ENCODE data around the gene RAB3D.

RAB3D gene

GRCh38 chr19:11380653-11381537, 41.4 kb upstream of the RAB3D start (continued):
- TF ChIP-seq GLI2 (tag by site-specific recombination; IDR thresholded peaks at IDR 0.05; ENCODE audit: borderline replicate concordance, low read depth) = no peak
- TF ChIP-seq, protein P1, sequence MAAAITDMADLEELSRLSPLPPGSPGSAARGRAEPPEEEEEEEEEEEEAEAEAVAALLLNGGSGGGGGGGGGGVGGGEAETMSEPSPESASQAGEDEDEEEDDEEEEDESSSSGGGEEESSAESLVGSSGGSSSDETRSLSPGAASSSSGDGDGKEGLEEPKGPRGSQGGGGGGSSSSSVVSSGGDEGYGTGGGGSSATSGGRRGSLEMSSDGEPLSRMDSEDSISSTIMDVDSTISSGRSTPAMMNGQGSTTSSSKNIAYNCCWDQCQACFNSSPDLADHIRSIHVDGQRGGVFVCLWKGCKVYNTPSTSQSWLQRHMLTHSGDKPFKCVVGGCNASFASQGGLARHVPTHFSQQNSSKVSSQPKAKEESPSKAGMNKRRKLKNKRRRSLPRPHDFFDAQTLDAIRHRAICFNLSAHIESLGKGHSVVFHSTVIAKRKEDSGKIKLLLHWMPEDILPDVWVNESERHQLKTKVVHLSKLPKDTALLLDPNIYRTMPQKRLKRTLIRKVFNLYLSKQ (tag by site-specific recombination; IDR thresholded peaks at IDR 0.05; ENCODE audit: borderline replicate concordance) = no peak
- no peak for TF ChIP-seq ZNF423 (tag by site-specific recombination; IDR thresholded peaks at IDR 0.05)
- no peak for TF ChIP-seq ZNF670 (tag by site-specific recombination; IDR thresholded peaks at IDR 0.05; ENCODE audit: low read depth)
- TF ChIP-seq GLI4 (tag by site-specific recombination; IDR thresholded peaks at IDR 0.05) = no peak; the same call in 1 of the 2 replicates
- no peak for TF ChIP-seq ZNF626 (tag by site-specific recombination; IDR thresholded peaks at IDR 0.05)
- TF ChIP-seq ZNF114 (tag by site-specific recombination; IDR thresholded peaks at IDR 0.05) = no peak
- TF ChIP-seq ZNF280C (tag by site-specific recombination; IDR thresholded peaks at IDR 0.05) = no peak
- peak; percentile 54; the same call in 1 of the 2 replicates for TF ChIP-seq ZBTB6 (tag by site-specific recombination; IDR thresholded peaks at IDR 0.05)
- TF ChIP-seq, protein P2, sequence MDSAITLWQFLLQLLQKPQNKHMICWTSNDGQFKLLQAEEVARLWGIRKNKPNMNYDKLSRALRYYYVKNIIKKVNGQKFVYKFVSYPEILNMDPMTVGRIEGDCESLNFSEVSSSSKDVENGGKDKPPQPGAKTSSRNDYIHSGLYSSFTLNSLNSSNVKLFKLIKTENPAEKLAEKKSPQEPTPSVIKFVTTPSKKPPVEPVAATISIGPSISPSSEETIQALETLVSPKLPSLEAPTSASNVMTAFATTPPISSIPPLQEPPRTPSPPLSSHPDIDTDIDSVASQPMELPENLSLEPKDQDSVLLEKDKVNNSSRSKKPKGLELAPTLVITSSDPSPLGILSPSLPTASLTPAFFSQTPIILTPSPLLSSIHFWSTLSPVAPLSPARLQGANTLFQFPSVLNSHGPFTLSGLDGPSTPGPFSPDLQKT (IDR thresholded peaks at IDR 0.05; ENCODE audit: borderline replicate concordance, low read depth, low read length) = no peak
- no peak for TF ChIP-seq IKZF3 (tag by site-specific recombination; IDR thresholded peaks at IDR 0.05)
- TF ChIP-seq ZNF558 (tag by site-specific recombination; IDR thresholded peaks at IDR 0.05) = no peak
- TF ChIP-seq SP3 (tag by site-specific recombination; IDR thresholded peaks at IDR 0.05) = peak; percentile 85
- no peak for TF ChIP-seq ZNF530 (tag by site-specific recombination; IDR thresholded peaks at IDR 0.05; ENCODE audit: low read depth)
- TF ChIP-seq ZNF292 (tag by site-specific recombination; IDR thresholded peaks at IDR 0.05; ENCODE audit: borderline replicate concordance, low read depth) = no peak
- TF ChIP-seq, protein P3, sequence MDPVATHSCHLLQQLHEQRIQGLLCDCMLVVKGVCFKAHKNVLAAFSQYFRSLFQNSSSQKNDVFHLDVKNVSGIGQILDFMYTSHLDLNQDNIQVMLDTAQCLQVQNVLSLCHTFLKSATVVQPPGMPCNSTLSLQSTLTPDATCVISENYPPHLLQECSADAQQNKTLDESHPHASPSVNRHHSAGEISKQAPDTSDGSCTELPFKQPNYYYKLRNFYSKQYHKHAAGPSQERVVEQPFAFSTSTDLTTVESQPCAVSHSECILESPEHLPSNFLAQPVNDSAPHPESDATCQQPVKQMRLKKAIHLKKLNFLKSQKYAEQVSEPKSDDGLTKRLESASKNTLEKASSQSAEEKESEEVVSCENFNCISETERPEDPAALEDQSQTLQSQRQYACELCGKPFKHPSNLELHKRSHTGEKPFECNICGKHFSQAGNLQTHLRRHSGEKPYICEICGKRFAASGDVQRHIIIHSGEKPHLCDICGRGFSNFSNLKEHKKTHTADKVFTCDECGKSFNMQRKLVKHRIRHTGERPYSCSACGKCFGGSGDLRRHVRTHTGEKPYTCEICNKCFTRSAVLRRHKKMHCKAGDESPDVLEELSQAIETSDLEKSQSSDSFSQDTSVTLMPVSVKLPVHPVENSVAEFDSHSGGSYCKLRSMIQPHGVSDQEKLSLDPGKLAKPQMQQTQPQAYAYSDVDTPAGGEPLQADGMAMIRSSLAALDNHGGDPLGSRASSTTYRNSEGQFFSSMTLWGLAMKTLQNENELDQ (tag by site-specific recombination; IDR thresholded peaks at IDR 0.05; ENCODE audit: low read depth) = no peak
- no peak for TF ChIP-seq ZNF23 (tag by site-specific recombination; IDR thresholded peaks at IDR 0.05; ENCODE audit: borderline replicate concordance)
- TF ChIP-seq ZNF76 (tag by site-specific recombination; IDR thresholded peaks at IDR 0.05; ENCODE audit: borderline replicate concordance, low read depth) = no peak
- TF ChIP-seq, protein P4, sequence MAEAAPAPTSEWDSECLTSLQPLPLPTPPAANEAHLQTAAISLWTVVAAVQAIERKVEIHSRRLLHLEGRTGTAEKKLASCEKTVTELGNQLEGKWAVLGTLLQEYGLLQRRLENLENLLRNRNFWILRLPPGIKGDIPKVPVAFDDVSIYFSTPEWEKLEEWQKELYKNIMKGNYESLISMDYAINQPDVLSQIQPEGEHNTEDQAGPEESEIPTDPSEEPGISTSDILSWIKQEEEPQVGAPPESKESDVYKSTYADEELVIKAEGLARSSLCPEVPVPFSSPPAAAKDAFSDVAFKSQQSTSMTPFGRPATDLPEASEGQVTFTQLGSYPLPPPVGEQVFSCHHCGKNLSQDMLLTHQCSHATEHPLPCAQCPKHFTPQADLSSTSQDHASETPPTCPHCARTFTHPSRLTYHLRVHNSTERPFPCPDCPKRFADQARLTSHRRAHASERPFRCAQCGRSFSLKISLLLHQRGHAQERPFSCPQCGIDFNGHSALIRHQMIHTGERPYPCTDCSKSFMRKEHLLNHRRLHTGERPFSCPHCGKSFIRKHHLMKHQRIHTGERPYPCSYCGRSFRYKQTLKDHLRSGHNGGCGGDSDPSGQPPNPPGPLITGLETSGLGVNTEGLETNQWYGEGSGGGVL (tag by site-specific recombination; IDR thresholded peaks at IDR 0.05) = no peak
- TF ChIP-seq SETDB1 (IDR thresholded peaks at IDR 0.05; ENCODE audit: insufficient read length, low read length) = no peak
- no peak for TF ChIP-seq SP7 (tag by site-specific recombination; IDR thresholded peaks at IDR 0.05)
- no peak; the same call in 1 of the 2 replicates for TF ChIP-seq ZNF600 (tag by site-specific recombination; IDR thresholded peaks at IDR 0.05)
- TF ChIP-seq ZNF747 (tag by site-specific recombination; IDR thresholded peaks at IDR 0.05) = no peak
- peak; percentile 70 for TF ChIP-seq ZIC2 (tag by site-specific recombination; IDR thresholded peaks at IDR 0.05)
